ENCODE results near the gene ZNF785.
A peak's percentile ranks its signal among the peaks of the same experiment; 100 is the strongest.

ZNF785 gene

GRCh38 chr16:30562021-30562420 lies 23.5 kb downstream of the ZNF785 start:
- Histone ChIP-seq H3K36me3 (ENCODE audit: control insufficient read depth, insufficient read depth, low read length) (no peaks in the 10 kb centered on the region), H3K27ac (ENCODE audit: low read length) (no peak overlapping the region), H3K9me3 (ENCODE audit: control insufficient read depth, insufficient read depth, low read length) (no peaks in the 10 kb centered on the region), H3K4me3 (ENCODE audit: low read length) (no peak overlapping the region), H3K4me1 (ENCODE audit: control insufficient read depth, insufficient read depth, low read length) (no peaks in the 10 kb centered on the region), H3K27me3 (ENCODE audit: control insufficient read depth, insufficient read depth, low read length) (no peaks in the 10 kb centered on the region)
- no CpG with 5 or more reads among the region's 14 CpGs for WGBS (ENCODE audit: insufficient coverage, insufficient read length)
- DNase-seq (ENCODE audit: low read depth, low spot score) = no peak

GRCh38 chr16:30561089-30561816 lies 24.2 kb downstream of the ZNF785 start:
- Histone ChIP-seq H3K4me3 (ENCODE audit: low read length) (no peak overlapping the region), H3K27ac (ENCODE audit: low read length) (no peak overlapping the region), H3K9me3 (ENCODE audit: control insufficient read depth, insufficient read depth, low read length) (no peaks in the 10 kb centered on the region), H3K36me3 (ENCODE audit: control insufficient read depth, insufficient read depth, low read length) (no peaks in the 10 kb centered on the region), H3K27me3 (ENCODE audit: control insufficient read depth, insufficient read depth, low read length) (no peaks in the 10 kb centered on the region), H3K4me1 (ENCODE audit: control insufficient read depth, insufficient read depth, low read length) (no peaks in the 10 kb centered on the region)
- no CpG with 5 or more reads among the region's 46 CpGs for WGBS (ENCODE audit: insufficient coverage, insufficient read length)
- no peak for DNase-seq (ENCODE audit: low read depth, low spot score)

GRCh38 chr16:30559690-30560089 lies 25.8 kb downstream of the ZNF785 start:
- no peak overlapping the region for H3K27ac ChIP-seq (ENCODE audit: low read length)
- no peak for DNase-seq (ENCODE audit: low read depth, low spot score)
- H3K4me3 ChIP-seq (ENCODE audit: low read length) = no peak overlapping the region
- H3K9me3 ChIP-seq (ENCODE audit: control insufficient read depth, insufficient read depth, low read length) = no peaks in the 10 kb centered on the region
- no peaks in the 10 kb centered on the region for H3K27me3 ChIP-seq (ENCODE audit: control insufficient read depth, insufficient read depth, low read length)
- WGBS (ENCODE audit: insufficient coverage, insufficient read length) = no CpG with 5 or more reads among the region's 6 CpGs
- H3K36me3 ChIP-seq (ENCODE audit: control insufficient read depth, insufficient read depth, low read length) = peaks cover 7% of the 10 kb centered on the region; the same call in 1 of the 2 replicates
- peaks cover 3% of the 10 kb centered on the region; the same call in 1 of the 2 replicates for H3K4me1 ChIP-seq (ENCODE audit: control insufficient read depth, insufficient read depth, low read length)

GRCh38 chr16:30558789-30559377 lies 26.6 kb downstream of the ZNF785 start:
- DNase-seq (ENCODE audit: low read depth, low spot score) = no peak
- H3K4me3 ChIP-seq (ENCODE audit: low read length) = no peak overlapping the region; the same call in 1 of the 2 replicates
- no peaks in the 10 kb centered on the region for H3K9me3 ChIP-seq (ENCODE audit: control insufficient read depth, insufficient read depth, low read length)
- no peak overlapping the region for H3K27ac ChIP-seq (ENCODE audit: low read length)
- peaks cover 3% of the 10 kb centered on the region; the same call in 1 of the 2 replicates for H3K4me1 ChIP-seq (ENCODE audit: control insufficient read depth, insufficient read depth, low read length)
- WGBS (ENCODE audit: insufficient coverage, insufficient read length) = no CpG with 5 or more reads among the region's 21 CpGs
- H3K27me3 ChIP-seq (ENCODE audit: control insufficient read depth, insufficient read depth, low read length) = no peaks in the 10 kb centered on the region
- peaks cover 7% of the 10 kb centered on the region; the same call in 1 of the 2 replicates for H3K36me3 ChIP-seq (ENCODE audit: control insufficient read depth, insufficient read depth, low read length)

- no peaks in the 10 kb centered on the region for H3K27me3 ChIP-seq (ENCODE audit: control insufficient read depth, insufficient read depth, low read length)
- no CpG with 5 or more reads among the region's 74 CpGs for WGBS (ENCODE audit: insufficient coverage, insufficient read length)
- peaks cover 3% of the 10 kb centered on the region; the same call in 1 of the 2 replicates for H3K4me1 ChIP-seq (ENCODE audit: control insufficient read depth, insufficient read depth, low read length)
Measured at GRCh38 chr16:30557957-30558788, 27.3 kb downstream of the ZNF785 start, which contains the start of gene ZNF764. TSS of gene ZNF764 (minus strand) at chr16:30558374. CDS start at chr16:30558182, 192 bp downstream.

GRCh38 chr16:30557707-30557956 lies 27.9 kb downstream of the ZNF785 start:
- WGBS (ENCODE audit: insufficient coverage, insufficient read length) = no CpG with 5 or more reads among the region's 17 CpGs
- Histone ChIP-seq H3K9me3 (ENCODE audit: control insufficient read depth, insufficient read depth, low read length) (no peaks in the 10 kb centered on the region), H3K27ac (ENCODE audit: low read length) (no peak overlapping the region), H3K4me3 (ENCODE audit: low read length) (peak overlapping the region; percentile 89; the same call in 1 of the 2 replicates), H3K36me3 (ENCODE audit: control insufficient read depth, insufficient read depth, low read length) (peaks cover 7% of the 10 kb centered on the region; the same call in 1 of the 2 replicates), H3K27me3 (ENCODE audit: control insufficient read depth, insufficient read depth, low read length) (no peaks in the 10 kb centered on the region), H3K4me1 (ENCODE audit: control insufficient read depth, insufficient read depth, low read length) (peaks cover 3% of the 10 kb centered on the region; the same call in 1 of the 2 replicates)
- DNase-seq (ENCODE audit: low read depth, low spot score) = no peak

More at GRCh38 chr16:30557957-30558788, 27.3 kb downstream of the ZNF785 start, which contains the start of gene ZNF764:
- H3K9me3 ChIP-seq (ENCODE audit: control insufficient read depth, insufficient read depth, low read length) = no peaks in the 10 kb centered on the region
- DNase-seq (ENCODE audit: low read depth, low spot score) = peak; percentile 79
- H3K36me3 ChIP-seq (ENCODE audit: control insufficient read depth, insufficient read depth, low read length) = peaks cover 7% of the 10 kb centered on the region; the same call in 1 of the 2 replicates
- no peak within 1 kb of the TSS for H3K27ac ChIP-seq (ENCODE audit: low read length)
- peak within 1 kb of the TSS; percentile 89 for H3K4me3 ChIP-seq (ENCODE audit: low read length)

- no peaks in the 10 kb centered on the region for H3K9me3 ChIP-seq (ENCODE audit: control insufficient read depth, insufficient read depth, low read length)
- DNase-seq (ENCODE audit: low read depth, low spot score) = no peak
- H3K36me3 ChIP-seq (ENCODE audit: control insufficient read depth, insufficient read depth, low read length) = peaks cover 7% of the 10 kb centered on the region; the same call in 1 of the 2 replicates
- peaks cover 3% of the 10 kb centered on the region; the same call in 1 of the 2 replicates for H3K4me1 ChIP-seq (ENCODE audit: control insufficient read depth, insufficient read depth, low read length)
- H3K4me3 ChIP-seq (ENCODE audit: low read length) = no peak overlapping the region
- H3K27ac ChIP-seq (ENCODE audit: low read length) = no peak overlapping the region
- WGBS (ENCODE audit: insufficient coverage, insufficient read length) = no CpG with 5 or more reads among the region's 10 CpGs
- H3K27me3 ChIP-seq (ENCODE audit: control insufficient read depth, insufficient read depth, low read length) = no peaks in the 10 kb centered on the region
Measured at GRCh38 chr16:30556125-30556473, 29.4 kb downstream of the ZNF785 start.

- H3K27ac ChIP-seq (ENCODE audit: low read length) = no peak overlapping the region
- DNase-seq (ENCODE audit: low read depth, low spot score) = no peak
Measured at GRCh38 chr16:30555315-30556124, 30.0 kb downstream of the ZNF785 start.

GRCh38 chr16:30554557-30555314 lies 30.8 kb downstream of the ZNF785 start:
- no peak for DNase-seq (ENCODE audit: low read depth, low spot score)
- Histone ChIP-seq H3K27ac (ENCODE audit: low read length) (no peak overlapping the region), H3K9me3 (ENCODE audit: control insufficient read depth, insufficient read depth, low read length) (no peaks in the 10 kb centered on the region), H3K4me1 (ENCODE audit: control insufficient read depth, insufficient read depth, low read length) (peaks cover 3% of the 10 kb centered on the region; the same call in 1 of the 2 replicates), H3K27me3 (ENCODE audit: control insufficient read depth, insufficient read depth, low read length) (no peaks in the 10 kb centered on the region), H3K4me3 (ENCODE audit: low read length) (no peak overlapping the region), H3K36me3 (ENCODE audit: control insufficient read depth, insufficient read depth, low read length) (peaks cover 7% of the 10 kb centered on the region; the same call in 1 of the 2 replicates)
- WGBS (ENCODE audit: insufficient coverage, insufficient read length) = no CpG with 5 or more reads among the region's 18 CpGs

More at GRCh38 chr16:30555315-30556124, 30.0 kb downstream of the ZNF785 start:
- H3K27me3 ChIP-seq (ENCODE audit: control insufficient read depth, insufficient read depth, low read length) = no peaks in the 10 kb centered on the region
- peaks cover 3% of the 10 kb centered on the region; the same call in 1 of the 2 replicates for H3K4me1 ChIP-seq (ENCODE audit: control insufficient read depth, insufficient read depth, low read length)
- peaks cover 7% of the 10 kb centered on the region; the same call in 1 of the 2 replicates for H3K36me3 ChIP-seq (ENCODE audit: control insufficient read depth, insufficient read depth, low read length)
- no CpG with 5 or more reads among the region's 69 CpGs for WGBS (ENCODE audit: insufficient coverage, insufficient read length)
- H3K4me3 ChIP-seq (ENCODE audit: low read length) = no peak overlapping the region
- no peaks in the 10 kb centered on the region for H3K9me3 ChIP-seq (ENCODE audit: control insufficient read depth, insufficient read depth, low read length)
